HepG2 (cell line): ENCODE results near the gene PLXND1. TPM values are rescaled to one million over a fixed set of nuclear protein-coding genes. Genes with fewer than 3 reads are reported as not detected.

ENCODE experiments used
- CENPX ChIP-seq: sonication (generic); formaldehyde crosslinking; IDR thresholded peaks from 2 replicates; pipeline ENCODE4 v1.9.0; 2021; ENCODE audit warnings: mild to moderate bottlenecking, missing genetic modification reagents, moderate library complexity
- CHD2 ChIP-seq: IDR thresholded peaks from 2 replicates; pipeline ENCODE4 v1.6.1; 2011; ENCODE audit warnings: low read depth, low read length, improper control_type of control experiment
- GATAD1 ChIP-seq: IDR thresholded peaks from 2 replicates; pipeline ENCODE4 v1.6.1; 2016; ENCODE audit warnings: missing genetic modification reagents, missing compliant biosample characterization
- IKZF4 ChIP-seq: sonication (generic); formaldehyde crosslinking; IDR thresholded peaks from 2 replicates; pipeline ENCODE4 v1.5.1; 2020; ENCODE audit warnings: borderline replicate concordance, mild to moderate bottlenecking, low read depth, missing genetic modification reagents; ENCODE audit errors: not compliant biosample characterization
- NBN ChIP-seq: fragments of 450-650 bp; conservative IDR thresholded peaks from 2 replicates; pipeline ENCODE4 v1.6.1; 2017
- NFKB2 ChIP-seq: sonication (generic); formaldehyde crosslinking; IDR thresholded peaks from 2 replicates; pipeline ENCODE4 v1.4.0; 2020; ENCODE audit warnings: missing genetic modification reagents, borderline replicate concordance
- TSC22D2 ChIP-seq: sonication (generic); formaldehyde crosslinking; IDR thresholded peaks from 2 replicates; pipeline ENCODE4 v1.5.1; 2020; ENCODE audit warnings: missing genetic modification reagents, mild to moderate bottlenecking, borderline replicate concordance
- YY1 ChIP-seq: IDR thresholded peaks from 2 replicates; pipeline ENCODE4 v1.6.1; 2011; ENCODE audit warnings: low read length, low read depth, moderate library complexity, mild to moderate bottlenecking; ENCODE audit not compliant: insufficient read depth, insufficient replicate concordance
- ZBTB42 ChIP-seq: sonication (generic); formaldehyde crosslinking; IDR thresholded peaks from 2 replicates; pipeline ENCODE4 v1.5.0; 2020; ENCODE audit warnings: mild to moderate bottlenecking, missing genetic modification reagents
- ZFP37 ChIP-seq: sonication (generic); formaldehyde crosslinking; IDR thresholded peaks from 2 replicates; pipeline ENCODE4 v1.4.0; 2020; ENCODE audit warnings: missing genetic modification reagents, borderline replicate concordance
- ZKSCAN8 ChIP-seq: IDR thresholded peaks from 2 replicates; pipeline ENCODE4 v1.6.1; 2016; ENCODE audit warnings: borderline replicate concordance, missing genetic modification reagents, missing compliant biosample characterization
- ZNF382 ChIP-seq: sonication (generic); formaldehyde crosslinking; IDR thresholded peaks from 2 replicates; pipeline ENCODE4 v1.5.0; 2020; ENCODE audit warnings: missing genetic modification reagents, mild to moderate bottlenecking, borderline replicate concordance
- ZNF672 ChIP-seq: sonication (generic); formaldehyde crosslinking; IDR thresholded peaks from 2 replicates; pipeline ENCODE4 v1.8.1; 2022; ENCODE audit warnings: missing genetic modification reagents
- ZNF780A ChIP-seq: sonication (generic); formaldehyde crosslinking; IDR thresholded peaks from 2 replicates; pipeline ENCODE4 v1.8.0; 2022; ENCODE audit warnings: mild to moderate bottlenecking, missing genetic modification reagents, moderate library complexity
- ZNF83 ChIP-seq: sonication (generic); formaldehyde crosslinking; IDR thresholded peaks from 2 replicates; pipeline ENCODE4 v1.4.0; 2020; ENCODE audit warnings: missing genetic modification reagents, mild to moderate bottlenecking, borderline replicate concordance
- ZSCAN30 ChIP-seq: sonication (generic); formaldehyde crosslinking; IDR thresholded peaks from 2 replicates; pipeline ENCODE4 v1.5.0; 2020; ENCODE audit warnings: mild to moderate bottlenecking, missing genetic modification reagents
- polyA plus RNA-seq, 8 experiments: library from polyadenylated mRNA; depleted of rRNA in 3 of 8; stranded (reverse) in 7 of 8; unstranded in 1 of 8; fragments of >200 nt; fragmentation: Illumina TruSeq in 4 of 8; extraction: Trizol in 4 of 8; gene quantifications; 2 replicates each; pipeline versions ENCODE4 v1.2.1 to v1.2.3, GENCODE V29; 2011 to 2016; ENCODE audit warnings: low read depth in 4 of 8, missing spikeins in 1 of 8, mixed read lengths in 1 of 8; ENCODE audit not compliant: insufficient read depth in 1 of 8
- total RNA-seq, 5 experiments: library from RNA; depleted of rRNA; stranded (reverse); fragments of >200 nt; fragmentation: Illumina TruSeq; extraction: Trizol; gene quantifications; 2 replicates each; pipeline ENCODE4 v1.2.3, GENCODE V29; 2016; ENCODE audit warnings: low read depth in 1 of 5
- TF ChIP-seq, protein P1 (sequence below): sonication (generic); formaldehyde crosslinking; IDR thresholded peaks from 2 replicates; pipeline ENCODE4 v1.8.1; 2023; ENCODE audit warnings: mild to moderate bottlenecking, missing genetic modification reagents
- TF ChIP-seq, protein P2 (sequence below): sonication (generic); formaldehyde crosslinking; IDR thresholded peaks from 2 replicates; pipeline ENCODE4 v1.4.0; 2020; ENCODE audit warnings: missing genetic modification reagents
- TF ChIP-seq, protein P3 (sequence below): sonication (generic); formaldehyde crosslinking; IDR thresholded peaks from 2 replicates; pipeline ENCODE4 v1.5.0; 2020; ENCODE audit warnings: mild to moderate bottlenecking, missing genetic modification reagents
- TF ChIP-seq, protein P4 (sequence below): sonication (generic); formaldehyde crosslinking; IDR thresholded peaks from 2 replicates; pipeline ENCODE4 v1.4.0; 2020; ENCODE audit warnings: mild to moderate bottlenecking, missing genetic modification reagents
- TF ChIP-seq, protein P5 (sequence below): sonication (generic); formaldehyde crosslinking; IDR thresholded peaks from 2 replicates; pipeline ENCODE4 v1.4.0; 2020; ENCODE audit warnings: missing genetic modification reagents, borderline replicate concordance

Gene PLXND1
- total and polyA plus RNA-seq, 2 of the 13 experiments (the other 11 are each of a cell fraction or from before 2014, with no cell fraction given) = 15.9 to 42.0 TPM

DNA sequence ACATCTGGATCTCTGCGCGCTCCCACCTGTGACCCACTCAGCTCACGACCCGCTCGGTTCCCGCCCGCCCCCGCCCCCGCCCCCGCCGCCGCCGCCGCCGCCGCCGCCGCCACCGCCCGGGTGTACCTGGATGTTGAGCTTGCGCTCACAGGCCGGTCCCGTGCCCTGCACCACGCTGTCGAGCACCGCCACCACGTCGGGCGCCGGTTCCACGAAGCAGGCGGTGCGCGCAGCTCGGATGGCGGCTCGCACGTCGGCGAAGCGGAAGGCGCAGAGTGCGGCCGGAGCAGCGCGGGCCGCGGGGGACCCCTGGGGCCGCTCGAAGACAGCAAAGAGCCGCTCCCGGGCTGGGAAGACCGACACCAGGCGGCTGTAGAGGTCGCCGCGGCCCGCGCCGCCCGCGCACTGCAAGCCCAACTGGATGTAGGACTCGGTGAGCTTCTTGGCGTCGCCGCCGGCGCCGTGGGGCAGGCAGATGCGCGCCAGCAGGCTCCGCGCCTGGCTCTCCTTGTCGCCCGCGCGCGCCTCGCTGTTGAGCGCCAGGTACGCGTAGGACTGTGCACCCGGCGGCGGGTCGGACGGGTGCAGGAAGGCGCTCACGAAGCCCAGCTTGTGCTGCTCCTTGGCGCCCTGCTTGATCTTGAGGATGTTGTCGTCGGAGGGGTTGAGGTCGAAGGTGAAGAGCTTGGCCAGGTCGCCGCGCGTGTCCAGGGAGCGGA lies 1.1 kb downstream of the PLXND1 start (continued):
- TF ChIP-seq CENPX (no peak), ZNF672 (CRISPR knock-in tag) (no peak), TSC22D2 (CRISPR knock-in tag) (no peak; the same call in 1 of the 2 replicates), CHD2 (no peak), NBN (no peak), ZKSCAN8 (CRISPR knock-in tag) (no peak), IKZF4 (no peak), ZBTB42 (CRISPR knock-in tag) (peak; percentile 75; the same call in 1 of the 2 replicates), ZSCAN30 (CRISPR knock-in tag) (no peak), ZFP37 (CRISPR knock-in tag) (no peak), ZNF382 (CRISPR knock-in tag) (no peak), ZNF83 (peak; percentile 19; the same call in 1 of the 2 replicates), YY1 (peak; percentile 22), NFKB2 (CRISPR knock-in tag) (peak; percentile 89; the same call in 1 of the 2 replicates), ZNF780A (no peak), GATAD1 (no peak)
- TF ChIP-seq, protein P1, sequence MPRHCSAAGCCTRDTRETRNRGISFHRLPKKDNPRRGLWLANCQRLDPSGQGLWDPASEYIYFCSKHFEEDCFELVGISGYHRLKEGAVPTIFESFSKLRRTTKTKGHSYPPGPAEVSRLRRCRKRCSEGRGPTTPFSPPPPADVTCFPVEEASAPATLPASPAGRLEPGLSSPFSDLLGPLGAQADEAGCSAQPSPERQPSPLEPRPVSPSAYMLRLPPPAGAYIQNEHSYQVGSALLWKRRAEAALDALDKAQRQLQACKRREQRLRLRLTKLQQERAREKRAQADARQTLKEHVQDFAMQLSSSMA (CRISPR knock-in tag) = no peak
- TF ChIP-seq, protein P2, sequence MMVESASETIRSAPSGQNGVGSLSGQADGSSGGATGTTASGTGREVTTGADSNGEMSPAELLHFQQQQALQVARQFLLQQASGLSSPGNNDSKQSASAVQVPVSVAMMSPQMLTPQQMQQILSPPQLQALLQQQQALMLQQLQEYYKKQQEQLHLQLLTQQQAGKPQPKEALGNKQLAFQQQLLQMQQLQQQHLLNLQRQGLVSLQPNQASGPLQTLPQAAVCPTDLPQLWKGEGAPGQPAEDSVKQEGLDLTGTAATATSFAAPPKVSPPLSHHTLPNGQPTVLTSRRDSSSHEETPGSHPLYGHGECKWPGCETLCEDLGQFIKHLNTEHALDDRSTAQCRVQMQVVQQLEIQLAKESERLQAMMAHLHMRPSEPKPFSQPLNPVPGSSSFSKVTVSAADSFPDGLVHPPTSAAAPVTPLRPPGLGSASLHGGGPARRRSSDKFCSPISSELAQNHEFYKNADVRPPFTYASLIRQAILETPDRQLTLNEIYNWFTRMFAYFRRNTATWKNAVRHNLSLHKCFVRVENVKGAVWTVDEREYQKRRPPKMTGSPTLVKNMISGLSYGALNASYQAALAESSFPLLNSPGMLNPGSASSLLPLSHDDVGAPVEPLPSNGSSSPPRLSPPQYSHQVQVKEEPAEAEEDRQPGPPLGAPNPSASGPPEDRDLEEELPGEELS (CRISPR knock-in tag) = no peak; the same call in 1 of the 2 replicates
- TF ChIP-seq, protein P3, sequence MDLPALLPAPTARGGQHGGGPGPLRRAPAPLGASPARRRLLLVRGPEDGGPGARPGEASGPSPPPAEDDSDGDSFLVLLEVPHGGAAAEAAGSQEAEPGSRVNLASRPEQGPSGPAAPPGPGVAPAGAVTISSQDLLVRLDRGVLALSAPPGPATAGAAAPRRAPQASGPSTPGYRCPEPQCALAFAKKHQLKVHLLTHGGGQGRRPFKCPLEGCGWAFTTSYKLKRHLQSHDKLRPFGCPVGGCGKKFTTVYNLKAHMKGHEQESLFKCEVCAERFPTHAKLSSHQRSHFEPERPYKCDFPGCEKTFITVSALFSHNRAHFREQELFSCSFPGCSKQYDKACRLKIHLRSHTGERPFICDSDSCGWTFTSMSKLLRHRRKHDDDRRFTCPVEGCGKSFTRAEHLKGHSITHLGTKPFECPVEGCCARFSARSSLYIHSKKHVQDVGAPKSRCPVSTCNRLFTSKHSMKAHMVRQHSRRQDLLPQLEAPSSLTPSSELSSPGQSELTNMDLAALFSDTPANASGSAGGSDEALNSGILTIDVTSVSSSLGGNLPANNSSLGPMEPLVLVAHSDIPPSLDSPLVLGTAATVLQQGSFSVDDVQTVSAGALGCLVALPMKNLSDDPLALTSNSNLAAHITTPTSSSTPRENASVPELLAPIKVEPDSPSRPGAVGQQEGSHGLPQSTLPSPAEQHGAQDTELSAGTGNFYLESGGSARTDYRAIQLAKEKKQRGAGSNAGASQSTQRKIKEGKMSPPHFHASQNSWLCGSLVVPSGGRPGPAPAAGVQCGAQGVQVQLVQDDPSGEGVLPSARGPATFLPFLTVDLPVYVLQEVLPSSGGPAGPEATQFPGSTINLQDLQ = no peak
- TF ChIP-seq, protein P4, sequence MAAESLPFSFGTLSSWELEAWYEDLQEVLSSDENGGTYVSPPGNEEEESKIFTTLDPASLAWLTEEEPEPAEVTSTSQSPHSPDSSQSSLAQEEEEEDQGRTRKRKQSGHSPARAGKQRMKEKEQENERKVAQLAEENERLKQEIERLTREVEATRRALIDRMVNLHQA (CRISPR knock-in tag) = no peak
- TF ChIP-seq, protein P5, sequence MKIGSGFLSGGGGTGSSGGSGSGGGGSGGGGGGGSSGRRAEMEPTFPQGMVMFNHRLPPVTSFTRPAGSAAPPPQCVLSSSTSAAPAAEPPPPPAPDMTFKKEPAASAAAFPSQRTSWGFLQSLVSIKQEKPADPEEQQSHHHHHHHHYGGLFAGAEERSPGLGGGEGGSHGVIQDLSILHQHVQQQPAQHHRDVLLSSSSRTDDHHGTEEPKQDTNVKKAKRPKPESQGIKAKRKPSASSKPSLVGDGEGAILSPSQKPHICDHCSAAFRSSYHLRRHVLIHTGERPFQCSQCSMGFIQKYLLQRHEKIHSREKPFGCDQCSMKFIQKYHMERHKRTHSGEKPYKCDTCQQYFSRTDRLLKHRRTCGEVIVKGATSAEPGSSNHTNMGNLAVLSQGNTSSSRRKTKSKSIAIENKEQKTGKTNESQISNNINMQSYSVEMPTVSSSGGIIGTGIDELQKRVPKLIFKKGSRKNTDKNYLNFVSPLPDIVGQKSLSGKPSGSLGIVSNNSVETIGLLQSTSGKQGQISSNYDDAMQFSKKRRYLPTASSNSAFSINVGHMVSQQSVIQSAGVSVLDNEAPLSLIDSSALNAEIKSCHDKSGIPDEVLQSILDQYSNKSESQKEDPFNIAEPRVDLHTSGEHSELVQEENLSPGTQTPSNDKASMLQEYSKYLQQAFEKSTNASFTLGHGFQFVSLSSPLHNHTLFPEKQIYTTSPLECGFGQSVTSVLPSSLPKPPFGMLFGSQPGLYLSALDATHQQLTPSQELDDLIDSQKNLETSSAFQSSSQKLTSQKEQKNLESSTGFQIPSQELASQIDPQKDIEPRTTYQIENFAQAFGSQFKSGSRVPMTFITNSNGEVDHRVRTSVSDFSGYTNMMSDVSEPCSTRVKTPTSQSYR (CRISPR knock-in tag) = no peak
